OCI-LY1 (cell line): ENCODE data around the gene TPM1.

ENCODE experiments used
- H2AFZ ChIP-seq: fragments of 200-600 bp; sonication (generic), shearing (Covaris generic); 2 replicates; pipeline ENCODE4 v1.6.0; 2014; ENCODE audit warnings: antibody characterized with exemption, mild to moderate bottlenecking, low read length
- H3F3A ChIP-seq: fragments of 200-600 bp; sonication (generic), shearing (Covaris generic); 2 replicates; pipeline ENCODE4 v1.6.0; 2014; ENCODE audit warnings: mild to moderate bottlenecking, antibody characterized with exemption, low read length, moderate library complexity; ENCODE audit not compliant: insufficient read depth
- H3K27ac ChIP-seq: fragments of 200-600 bp; sonication (generic); 2 replicates; pipeline ENCODE4 v1.5.1; 2014; ENCODE audit warnings: low read length, mixed run types, mild to moderate bottlenecking, low read depth; ENCODE audit not compliant: poor library complexity, severe bottlenecking
- H3K27me3 ChIP-seq: fragments of 200-600 bp; sonication (generic); 2 replicates; pipeline ENCODE4 v1.6.0; 2014; ENCODE audit warnings: antibody characterized with exemption, mild to moderate bottlenecking, low read length, moderate library complexity; ENCODE audit not compliant: insufficient read depth
- H3K36me3 ChIP-seq: fragments of 200-600 bp; sonication (generic); 2 replicates; pipeline ENCODE4 v1.6.1; 2014; ENCODE audit warnings: mild to moderate bottlenecking, antibody characterized with exemption, low read length, moderate library complexity, mixed read lengths; ENCODE audit not compliant: insufficient read depth
- H3K4me1 ChIP-seq: fragments of 200-600 bp; sonication (generic); 2 replicates; pipeline ENCODE4 v1.5.1; 2014; ENCODE audit warnings: mild to moderate bottlenecking, low read length, moderate library complexity; ENCODE audit not compliant: insufficient read depth, severe bottlenecking
- H3K4me2 ChIP-seq: fragments of 200-600 bp; sonication (generic), shearing (Covaris generic); 2 replicates; pipeline ENCODE4 v1.6.1; 2014; ENCODE audit warnings: low read length
- H3K4me3 ChIP-seq: fragments of 200-600 bp; sonication (generic); 2 replicates; pipeline ENCODE4 v1.5.1; 2014; ENCODE audit warnings: low read length, low read depth, mild to moderate bottlenecking, mixed read lengths; ENCODE audit not compliant: poor library complexity, severe bottlenecking
- H3K79me2 ChIP-seq: fragments of 200-600 bp; shearing (Covaris generic); 2 replicates; pipeline ENCODE4 v1.6.1; 2016; ENCODE audit warnings: mixed run types, low read length, mixed read lengths; ENCODE audit not compliant: insufficient read depth
- H3K9ac ChIP-seq: fragments of 200-600 bp; sonication (generic), shearing (Covaris generic); 2 replicates; pipeline ENCODE4 v1.6.1; 2014; ENCODE audit warnings: mild to moderate bottlenecking, low read length, mixed read lengths
- H3K9me2 ChIP-seq: fragments of 200-600 bp; sonication (generic), shearing (Covaris generic); 2 replicates; pipeline ENCODE4 v1.6.1; 2014; ENCODE audit warnings: low read depth, mild to moderate bottlenecking, low read length, mixed read lengths
- H3K9me3 ChIP-seq: fragments of 200-600 bp; shearing (Covaris generic); 2 replicates; pipeline ENCODE4 v1.6.1; 2014; ENCODE audit warnings: low read length, mixed read lengths
- H4K20me1 ChIP-seq: fragments of 200-600 bp; sonication (generic), shearing (Covaris generic); 2 replicates; pipeline ENCODE4 v1.6.0; 2016; ENCODE audit warnings: mild to moderate bottlenecking, low read length; ENCODE audit not compliant: insufficient read depth
- EZH2 ChIP-seq: fragments of 200-600 bp; sonication (generic), shearing (Covaris generic); IDR thresholded peaks from 2 replicates; pipeline ENCODE4 v1.8.0; 2017; ENCODE audit warnings: borderline replicate concordance, mixed run types, mild to moderate bottlenecking, antibody characterized with exemption, low read length, moderate library complexity, mixed read lengths
- TF ChIP-seq, protein P1 (sequence below): fragments of 200-600 bp; sonication (generic), shearing (Covaris generic); IDR thresholded peaks from 2 replicates; pipeline ENCODE4 v1.5.1; 2017; ENCODE audit warnings: mild to moderate bottlenecking, antibody characterized with exemption, low read length, moderate library complexity, mixed read lengths

The TPM1 gene

DNA sequence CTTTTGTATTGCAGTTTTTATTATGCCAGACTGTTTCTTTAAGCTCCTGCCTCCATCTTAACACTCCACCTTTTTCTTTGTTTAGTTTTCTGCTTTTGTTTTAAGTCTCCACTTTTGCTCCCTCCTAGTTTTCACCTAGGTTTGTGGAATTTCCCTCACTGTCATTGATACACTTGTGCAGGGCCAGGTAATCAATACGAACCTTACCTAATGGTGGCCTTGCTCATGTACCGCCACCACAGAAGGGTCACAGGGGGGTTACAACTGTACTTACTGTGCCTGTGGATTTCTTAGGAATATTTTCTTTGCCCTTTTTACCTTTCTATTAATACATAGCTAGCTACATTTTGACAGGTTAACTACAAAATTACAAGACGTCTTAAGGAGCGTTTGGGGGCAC lies 43.4 kb upstream of the TPM1 start:
- Histone ChIP-seq H3K79me2 (no peaks in the 10 kb centered on the region), H3K4me1 (no peaks in the 10 kb centered on the region), H3F3A (no peaks in the 10 kb centered on the region), H3K9me3 (no peaks in the 10 kb centered on the region), H3K4me3 (no peak overlapping the region), H3K27ac (no peak overlapping the region), H2AFZ (no peak overlapping the region), H3K9ac (no peak overlapping the region), H3K9me2 (no peaks in the 10 kb centered on the region), H3K4me2 (no peak overlapping the region), H3K27me3 (no peaks in the 10 kb centered on the region), H4K20me1 (no peaks in the 10 kb centered on the region), H3K36me3 (no peaks in the 10 kb centered on the region)
- TF ChIP-seq, protein P1, sequence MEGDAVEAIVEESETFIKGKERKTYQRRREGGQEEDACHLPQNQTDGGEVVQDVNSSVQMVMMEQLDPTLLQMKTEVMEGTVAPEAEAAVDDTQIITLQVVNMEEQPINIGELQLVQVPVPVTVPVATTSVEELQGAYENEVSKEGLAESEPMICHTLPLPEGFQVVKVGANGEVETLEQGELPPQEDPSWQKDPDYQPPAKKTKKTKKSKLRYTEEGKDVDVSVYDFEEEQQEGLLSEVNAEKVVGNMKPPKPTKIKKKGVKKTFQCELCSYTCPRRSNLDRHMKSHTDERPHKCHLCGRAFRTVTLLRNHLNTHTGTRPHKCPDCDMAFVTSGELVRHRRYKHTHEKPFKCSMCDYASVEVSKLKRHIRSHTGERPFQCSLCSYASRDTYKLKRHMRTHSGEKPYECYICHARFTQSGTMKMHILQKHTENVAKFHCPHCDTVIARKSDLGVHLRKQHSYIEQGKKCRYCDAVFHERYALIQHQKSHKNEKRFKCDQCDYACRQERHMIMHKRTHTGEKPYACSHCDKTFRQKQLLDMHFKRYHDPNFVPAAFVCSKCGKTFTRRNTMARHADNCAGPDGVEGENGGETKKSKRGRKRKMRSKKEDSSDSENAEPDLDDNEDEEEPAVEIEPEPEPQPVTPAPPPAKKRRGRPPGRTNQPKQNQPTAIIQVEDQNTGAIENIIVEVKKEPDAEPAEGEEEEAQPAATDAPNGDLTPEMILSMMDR, result no peak
- no peak for TF ChIP-seq EZH2

DNA sequence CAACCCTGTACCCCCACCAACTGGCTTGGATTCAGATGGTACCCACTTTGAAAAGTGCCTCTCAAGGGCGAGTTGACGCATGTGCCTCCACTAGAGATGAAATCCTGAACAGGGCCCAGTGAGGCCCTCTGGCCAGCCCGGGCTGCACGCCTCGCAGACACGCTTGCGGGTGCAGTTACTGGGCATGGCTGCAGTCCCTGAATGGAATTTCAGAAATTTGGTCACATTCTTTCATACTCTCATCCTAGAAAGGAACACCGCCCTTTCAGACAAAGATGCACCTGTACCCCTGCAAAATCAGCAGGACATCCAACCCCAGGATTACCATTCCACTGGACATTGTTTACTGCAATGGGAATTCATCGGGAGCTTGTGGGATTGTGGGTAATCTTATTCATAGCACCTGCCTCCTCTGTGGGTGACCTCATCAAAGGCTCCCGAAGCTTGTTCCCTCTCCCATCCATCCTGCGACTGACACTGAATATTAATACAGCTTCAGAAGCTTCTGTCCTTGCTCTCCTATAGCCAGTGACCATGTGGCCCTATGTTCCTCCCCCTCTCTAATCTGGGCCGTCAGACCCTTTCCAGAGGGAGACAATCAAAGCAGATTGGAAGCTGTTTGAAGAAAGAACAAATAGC lies 42.5 kb upstream of the TPM1 start:
- Histone ChIP-seq H3F3A (no peaks in the 10 kb centered on the region), H3K4me2 (no peak overlapping the region), H3K4me3 (no peak overlapping the region), H3K4me1 (no peaks in the 10 kb centered on the region), H3K9me2 (no peaks in the 10 kb centered on the region), H3K27ac (no peak overlapping the region), H3K9ac (no peak overlapping the region), H3K79me2 (no peaks in the 10 kb centered on the region), H3K9me3 (no peaks in the 10 kb centered on the region), H3K36me3 (no peaks in the 10 kb centered on the region), H3K27me3 (no peaks in the 10 kb centered on the region), H4K20me1 (no peaks in the 10 kb centered on the region), H2AFZ (no peak overlapping the region)
- TF ChIP-seq EZH2, result no peak
- TF ChIP-seq, protein P1, result no peak

DNA sequence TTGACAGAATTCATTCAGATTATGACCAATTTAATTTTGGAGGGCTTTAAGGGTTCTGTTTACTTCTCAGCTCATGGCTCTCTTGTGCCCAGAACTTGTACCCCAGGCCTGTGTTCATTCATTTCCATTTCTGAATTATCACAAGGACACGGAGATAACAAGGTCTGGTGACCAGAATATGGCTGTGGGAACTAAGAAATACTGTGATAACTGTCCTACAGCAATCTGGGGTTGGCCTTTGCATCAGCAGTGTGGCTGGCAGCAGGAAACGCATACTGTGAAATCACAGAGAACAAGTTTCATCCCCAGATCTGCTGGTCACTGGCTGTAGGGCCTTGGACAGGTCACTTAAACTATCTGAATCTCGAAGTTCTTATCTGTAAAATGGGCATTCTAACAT lies 41.8 kb upstream of the TPM1 start:
- H3K9ac ChIP-seq, result no peak overlapping the region
- no peak overlapping the region for H3K27ac ChIP-seq
- no peaks in the 10 kb centered on the region for H3K36me3 ChIP-seq
- H2AFZ ChIP-seq, result no peak overlapping the region
- H3K27me3 ChIP-seq, result no peaks in the 10 kb centered on the region
- H4K20me1 ChIP-seq, result no peaks in the 10 kb centered on the region
- no peaks in the 10 kb centered on the region for H3F3A ChIP-seq
- no peak for TF ChIP-seq EZH2
- TF ChIP-seq, protein P1, result no peak
- no peaks in the 10 kb centered on the region for H3K4me1 ChIP-seq
- H3K4me2 ChIP-seq, result no peak overlapping the region
- H3K79me2 ChIP-seq, result no peaks in the 10 kb centered on the region
- H3K9me2 ChIP-seq, result no peaks in the 10 kb centered on the region
- no peak overlapping the region for H3K4me3 ChIP-seq
- no peaks in the 10 kb centered on the region for H3K9me3 ChIP-seq
